KMS-11 (cell line): ENCODE results near the gene NTN4.

Experiments used
- H2AFZ ChIP-seq: fragments of 200-600 bp; sonication (generic); 2 replicates; pipeline ENCODE4 v1.6.1; 2016; ENCODE audit warnings: antibody characterized with exemption, mixed run types, low read depth
- H3K27ac ChIP-seq: fragments of 200-600 bp; sonication (generic); 2 replicates; pipeline ENCODE4 v1.6.1; 2016; ENCODE audit warnings: mild to moderate bottlenecking, mixed run types
- H3K27me3 ChIP-seq: fragments of 200-600 bp; sonication (generic); 2 replicates; pipeline ENCODE4 v1.6.1; 2017; ENCODE audit warnings: mild to moderate bottlenecking, low read depth, mixed run types, moderate library complexity; ENCODE audit not compliant: insufficient read depth
- H3K36me3 ChIP-seq: fragments of 200-600 bp; sonication (generic); 2 replicates; pipeline ENCODE4 v1.6.1; 2017; ENCODE audit warnings: mild to moderate bottlenecking, mixed run types; ENCODE audit not compliant: insufficient read depth
- H3K4me1 ChIP-seq: fragments of 200-600 bp; sonication (generic); 2 replicates; pipeline ENCODE4 v1.6.1; 2016; ENCODE audit warnings: mild to moderate bottlenecking, low read depth, mixed run types; ENCODE audit not compliant: poor library complexity, severe bottlenecking
- H3K4me2 ChIP-seq: fragments of 200-600 bp; sonication (generic); 2 replicates; pipeline ENCODE4 v1.7.0; 2016; ENCODE audit warnings: mild to moderate bottlenecking, mixed run types
- H3K4me3 ChIP-seq: fragments of 200-600 bp; sonication (generic); IDR thresholded peaks from 2 replicates; pipeline ENCODE4 v1.6.1; 2017; ENCODE audit warnings: low read depth, low read length, mixed read lengths; ENCODE audit not compliant: insufficient read depth
- H3K79me2 ChIP-seq: fragments of 200-600 bp; sonication (generic); 2 replicates; pipeline ENCODE4 v1.6.1; 2016; ENCODE audit warnings: low read depth, mixed run types; ENCODE audit not compliant: insufficient read depth
- H3K9ac ChIP-seq: fragments of 200-600 bp; sonication (generic); 2 replicates; pipeline ENCODE4 v1.6.1; 2016; ENCODE audit warnings: mild to moderate bottlenecking, mixed run types
- H4K20me1 ChIP-seq: fragments of 200-600 bp; sonication (generic); 2 replicates; pipeline ENCODE4 v1.6.1; 2016; ENCODE audit warnings: mild to moderate bottlenecking, mixed run types; ENCODE audit not compliant: insufficient read depth
- CTCF ChIP-seq: fragments of 200-600 bp; sonication (generic); conservative IDR thresholded peaks from 2 replicates; pipeline ENCODE4 v1.6.1; 2017; ENCODE audit warnings: low read depth, mild to moderate bottlenecking, antibody characterized with exemption, low read length, moderate library complexity, mixed read lengths

Gene NTN4

GRCh38 chr12:95611676-95612309, 178.8 kb downstream of the NTN4 start:
- Histone ChIP-seq H3K27ac (no peak overlapping the region), H4K20me1 (no peaks in the 10 kb centered on the region), H3K4me3 (no peak overlapping the region), H3K4me1 (no peaks in the 10 kb centered on the region), H3K27me3 (no peaks in the 10 kb centered on the region), H2AFZ (no peak overlapping the region), H3K9ac (no peak overlapping the region), H3K79me2 (no peaks in the 10 kb centered on the region), H3K36me3 (no peaks in the 10 kb centered on the region), H3K4me2 (no peak overlapping the region)
- no peak for TF ChIP-seq CTCF

- Histone ChIP-seq H3K27me3 (no peaks in the 10 kb centered on the region), H3K36me3 (no peaks in the 10 kb centered on the region), H4K20me1 (no peaks in the 10 kb centered on the region), H2AFZ (no peak overlapping the region), H3K4me1 (no peaks in the 10 kb centered on the region), H3K4me2 (no peak overlapping the region), H3K4me3 (no peak overlapping the region), H3K9ac (no peak overlapping the region), H3K27ac (no peak overlapping the region), H3K79me2 (no peaks in the 10 kb centered on the region)
- no peak for TF ChIP-seq CTCF
Observed at GRCh38 chr12:95608252-95609033, 182.1 kb downstream of the NTN4 start.
